DOHH2 (cell line): ENCODE measurements around the gene KMT2B.

Source experiments
- H3F3A ChIP-seq: fragments of 200-600 bp; sonication (generic), shearing (Covaris generic); 2 replicates; pipeline ENCODE4 v1.6.0; 2016; ENCODE audit warnings: antibody characterized with exemption, mild to moderate bottlenecking; ENCODE audit not compliant: control insufficient read depth, insufficient read depth
- H3K27ac ChIP-seq: fragments of 200-600 bp; sonication (generic); 2 replicates; pipeline ENCODE4 v1.5.1; 2014; ENCODE audit warnings: low read depth, mild to moderate bottlenecking, low read length, moderate library complexity
- H3K27me3 ChIP-seq: fragments of 200-600 bp; sonication (generic); 2 replicates; pipeline ENCODE4 v1.6.1; 2014; ENCODE audit warnings: mild to moderate bottlenecking, low read length, mixed read lengths; ENCODE audit not compliant: control insufficient read depth
- H3K36me3 ChIP-seq: fragments of 200-600 bp; sonication (generic); 2 replicates; pipeline ENCODE4 v1.6.1; 2014; ENCODE audit warnings: mild to moderate bottlenecking, low read length, moderate library complexity, mixed read lengths; ENCODE audit not compliant: control insufficient read depth
- H3K4me1 ChIP-seq: fragments of 200-600 bp; sonication (generic); 2 replicates; pipeline ENCODE4 v1.6.1; 2014; ENCODE audit warnings: mild to moderate bottlenecking, low read length, mixed read lengths; ENCODE audit not compliant: control insufficient read depth
- H3K4me2 ChIP-seq: fragments of 200-600 bp; sonication (generic); 2 replicates; pipeline ENCODE4 v1.6.0; 2014; ENCODE audit warnings: mild to moderate bottlenecking, low read length, moderate library complexity
- H3K4me3 ChIP-seq: fragments of 200-600 bp; sonication (generic); 2 replicates; pipeline ENCODE4 v1.5.1; 2014; ENCODE audit warnings: mild to moderate bottlenecking, low read length, mixed read lengths
- H3K79me2 ChIP-seq: fragments of 200-600 bp; sonication (generic); 2 replicates; pipeline ENCODE4 v1.6.1; 2014; ENCODE audit warnings: mild to moderate bottlenecking, low read length, mixed read lengths; ENCODE audit not compliant: control insufficient read depth
- H3K9me2 ChIP-seq: fragments of 200-600 bp; sonication (generic); replicated peaks from 2 replicates; pipeline ENCODE4 v1.6.1; 2014; ENCODE audit warnings: mild to moderate bottlenecking, low read length, mixed read lengths; ENCODE audit not compliant: control insufficient read depth
- H3K9me3 ChIP-seq: fragments of 200-600 bp; sonication (generic); 2 replicates; pipeline ENCODE4 v1.6.1; 2014; ENCODE audit warnings: antibody characterized with exemption, low read length, mixed read lengths; ENCODE audit not compliant: control insufficient read depth, insufficient read depth
- H4K20me1 ChIP-seq: fragments of 200-600 bp; sonication (generic); 2 replicates; pipeline ENCODE4 v1.6.0; 2014; ENCODE audit warnings: low read depth, mild to moderate bottlenecking, antibody characterized with exemption, low read length, moderate library complexity; ENCODE audit not compliant: control insufficient read depth, insufficient read depth
- CTCF ChIP-seq: fragments of 200-600 bp; sonication (generic); IDR thresholded peaks from one replicate; pipeline ENCODE4 v1.5.1; 2014; ENCODE audit warnings: antibody characterized with exemption, mild to moderate bottlenecking, low read depth, low read length; ENCODE audit not compliant: poor library complexity, severe bottlenecking
- EZH2phosphoT487 ChIP-seq: fragments of 200-600 bp; sonication (generic); IDR thresholded peaks from 2 replicates; pipeline ENCODE4 v1.6.1; 2017; ENCODE audit warnings: borderline replicate concordance, mild to moderate bottlenecking, antibody characterized with exemption, low read length, moderate library complexity, mixed read lengths

The KMT2B gene

GRCh38 chr19:35738887-35739229, 21.1 kb downstream of the KMT2B start:
- Histone ChIP-seq H3K4me2 (no peak overlapping the region), H3K27me3 (no peaks in the 10 kb centered on the region), H3K4me1 (peaks cover 41% of the 10 kb centered on the region), H3K27ac (no peak overlapping the region), H4K20me1 (no peaks in the 10 kb centered on the region), H3K36me3 (peaks cover 49% of the 10 kb centered on the region), H3F3A (peaks cover 16% of the 10 kb centered on the region), H3K9me3 (no peaks in the 10 kb centered on the region), H3K9me2 (no peaks in the 10 kb centered on the region), H3K4me3 (no peak overlapping the region), H3K79me2 (no peaks in the 10 kb centered on the region)
- TF ChIP-seq EZH2phosphoT487 = no peak
- no peak for TF ChIP-seq CTCF

- TF ChIP-seq CTCF = no peak
- no peak for TF ChIP-seq EZH2phosphoT487
- H3K36me3 ChIP-seq = peaks cover 45% of the 10 kb centered on the region
- H3K4me3 ChIP-seq = peak overlapping the region; percentile 87
- H3K9me2 ChIP-seq = no peaks in the 10 kb centered on the region
- H3F3A ChIP-seq = peaks cover 16% of the 10 kb centered on the region
- no peaks in the 10 kb centered on the region for H4K20me1 ChIP-seq
- peak overlapping the region; percentile 95 for H3K4me2 ChIP-seq
- H3K27me3 ChIP-seq = no peaks in the 10 kb centered on the region
- H3K4me1 ChIP-seq = peaks cover 48% of the 10 kb centered on the region
- H3K9me3 ChIP-seq = peaks cover 5% of the 10 kb centered on the region; the same call in 1 of the 2 replicates
- H3K27ac ChIP-seq = 0 out of 2 replicates have a peak overlapping the region, but pooled peaks have one; percentile 29
- H3K79me2 ChIP-seq = no peaks in the 10 kb centered on the region
Measured at GRCh38 chr19:35739275-35740107, 21.7 kb downstream of the KMT2B start.

- peak overlapping the region; percentile 95 for H3K4me2 ChIP-seq
- H3K9me3 ChIP-seq = peaks cover 5% of the 10 kb centered on the region; the same call in 1 of the 2 replicates
- H3F3A ChIP-seq = peaks cover 16% of the 10 kb centered on the region
- H4K20me1 ChIP-seq = no peaks in the 10 kb centered on the region
- H3K4me1 ChIP-seq = peaks cover 50% of the 10 kb centered on the region
- no peaks in the 10 kb centered on the region for H3K27me3 ChIP-seq
- H3K4me3 ChIP-seq = peak overlapping the region; percentile 87
- no peaks in the 10 kb centered on the region for H3K9me2 ChIP-seq
- no peaks in the 10 kb centered on the region for H3K79me2 ChIP-seq
- 0 out of 2 replicates have a peak overlapping the region, but pooled peaks have one; percentile 29 for H3K27ac ChIP-seq
- no peak for TF ChIP-seq EZH2phosphoT487
- peak; percentile 10 for TF ChIP-seq CTCF
- H3K36me3 ChIP-seq = peaks cover 41% of the 10 kb centered on the region
Measured at GRCh38 chr19:35740108-35740422, 22.3 kb downstream of the KMT2B start.
